ENCODE measurements around the gene TBC1D17. TPM values are rescaled to one million over a fixed set of nuclear protein-coding genes. Genes with fewer than 3 reads are reported as not detected.

The TBC1D17 gene
- total and polyA plus RNA-seq, 4 donors: 11.3 to 27.9 (median 17.2) TPM

- 82% methylated on average over 9 of the region's 9 CpGs for WGBS
- Histone ChIP-seq H3K36me3 (ENCODE audit: control insufficient read depth in 4 of 4, insufficient read depth in 3 of 4, low read depth in 1 of 4, low read length in 3 of 4) (peaks cover 5 to 49% (median 22%) of the 10 kb centered on the region in 4 donors), H3K4me3 (ENCODE audit: low read depth in 1 of 3, low read length in 3 of 3) (no peak overlapping the region), H3K27ac (ENCODE audit: low read depth in 1 of 2, low read length in 2 of 2) (no peak overlapping the region), H3K9ac (ENCODE audit: low read depth in 1 of 2, low read length in 2 of 2) (no peak overlapping the region), H3K9me3 (ENCODE audit: control insufficient read depth in 4 of 4, low read length in 3 of 4) (no peaks in the 10 kb centered on the region), H3K27me3 (ENCODE audit: control insufficient read depth in 4 of 4, insufficient read depth in 4 of 4, low read length in 3 of 4) (no peaks in the 10 kb centered on the region), H3K4me1 (ENCODE audit: control insufficient read depth in 4 of 4, insufficient read depth in 4 of 4, low read length in 3 of 4) (no peaks in the 10 kb centered on the region)
- TF ChIP-seq YY1 (IDR thresholded peaks at IDR 0.05) (no peak), FOXA2 (IDR thresholded peaks at IDR 0.05) (no peak), TAF1 (conservative IDR thresholded peaks at IDR 0.05) (no peak), FOXA1 (IDR thresholded peaks at IDR 0.05) (no peak), SP1 (IDR thresholded peaks at IDR 0.05) (no peak), JUND (IDR thresholded peaks at IDR 0.05) (no peak), ATF3 (IDR thresholded peaks at IDR 0.05) (no peak), RXRA (IDR thresholded peaks at IDR 0.05) (no peak), EGR1 (IDR thresholded peaks at IDR 0.05; ENCODE audit: low read depth in 2 of 2) (no peak), GABPA (IDR thresholded peaks at IDR 0.05 in 1 of 2, conservative IDR thresholded peaks at IDR 0.05 in 1 of 2) (no peak), NR2F2 (IDR thresholded peaks at IDR 0.05) (no peak), ZBTB33 (IDR thresholded peaks at IDR 0.05) (no peak), MAX (IDR thresholded peaks at IDR 0.05) (no peak), REST (IDR thresholded peaks at IDR 0.05) (no peak), CTCF (IDR thresholded peaks at IDR 0.05; ENCODE audit: low read depth, low read length, missing input control) (no peak), HNF4G (IDR thresholded peaks at IDR 0.05) (no peak), HNF4A (conservative IDR thresholded peaks at IDR 0.05) (no peak)
- no peak for DNase-seq (ENCODE audit: low spot score)
Measured at GRCh38 chr19:49832556-49832955, 44.9 kb upstream of the TBC1D17 start.

- Histone ChIP-seq H3K27ac (ENCODE audit: low read depth in 1 of 2, low read length in 2 of 2) (no peak overlapping the region), H3K4me1 (ENCODE audit: control insufficient read depth in 4 of 4, insufficient read depth in 4 of 4, low read length in 3 of 4) (no peaks in the 10 kb centered on the region), H3K36me3 (ENCODE audit: control insufficient read depth in 4 of 4, insufficient read depth in 3 of 4, low read depth in 1 of 4, low read length in 3 of 4) (peaks cover 5 to 48% (median 22%) of the 10 kb centered on the region in 4 donors), H3K4me3 (ENCODE audit: low read depth in 1 of 3, low read length in 3 of 3) (no peak overlapping the region), H3K9ac (ENCODE audit: low read depth in 1 of 2, low read length in 2 of 2) (no peak overlapping the region), H3K27me3 (ENCODE audit: control insufficient read depth in 4 of 4, insufficient read depth in 4 of 4, low read length in 3 of 4) (no peaks in the 10 kb centered on the region), H3K9me3 (ENCODE audit: control insufficient read depth in 4 of 4, low read length in 3 of 4) (no peaks in the 10 kb centered on the region)
- TF ChIP-seq NR2F2 (IDR thresholded peaks at IDR 0.05) (no peak), YY1 (IDR thresholded peaks at IDR 0.05) (no peak), ATF3 (IDR thresholded peaks at IDR 0.05) (no peak), HNF4A (conservative IDR thresholded peaks at IDR 0.05) (no peak), EGR1 (IDR thresholded peaks at IDR 0.05; ENCODE audit: low read depth in 2 of 2) (no peak), HNF4G (IDR thresholded peaks at IDR 0.05) (no peak), FOXA2 (IDR thresholded peaks at IDR 0.05) (no peak), JUND (IDR thresholded peaks at IDR 0.05) (no peak)
- DNase-seq (ENCODE audit: low spot score): no peak
- 97% methylated on average over 7 of the region's 7 CpGs for WGBS
Measured at GRCh38 chr19:49833599-49833998, 43.9 kb upstream of the TBC1D17 start.
